CD4-positive, alpha-beta T cell treated with Interleukin-2 at 100 ng/mL for 4 hours (primary cell): ENCODE data around the gene BICDL1.
A peak's percentile ranks its signal among the peaks of the same experiment; 100 is the strongest.
"Not testable (repeated sequence)": the region's sequence is repeated elsewhere in the genome, so short reads cannot be mapped to it uniquely, and the experiment has no call there.

Experiments
- DNase-seq: peaks from one replicate; pipeline ENCODE4 v3.0.0-alpha.2; 2020; ENCODE audit warnings: low spot score

Gene BICDL1

DNA sequence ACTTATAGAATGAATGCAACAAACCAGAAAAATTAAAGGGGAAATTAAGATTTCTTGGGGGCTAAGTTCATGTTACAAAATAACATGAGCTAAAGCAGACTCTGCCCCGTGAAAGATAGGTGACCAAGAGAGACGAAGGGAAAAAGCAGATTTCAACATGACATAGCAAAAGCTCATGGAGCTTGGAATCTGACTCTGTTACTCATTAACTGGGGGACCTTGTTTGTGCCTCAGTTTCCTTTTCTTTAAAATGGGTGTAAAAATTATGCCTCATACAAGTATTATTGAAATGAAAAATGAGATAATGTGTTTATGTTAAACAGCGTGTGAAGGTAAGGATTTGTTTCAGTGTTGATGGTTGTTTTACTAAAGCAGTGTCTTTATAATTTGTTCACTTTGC, 11.5 kb downstream of the BICDL1 start:
- DNase-seq, result no peak

DNA sequence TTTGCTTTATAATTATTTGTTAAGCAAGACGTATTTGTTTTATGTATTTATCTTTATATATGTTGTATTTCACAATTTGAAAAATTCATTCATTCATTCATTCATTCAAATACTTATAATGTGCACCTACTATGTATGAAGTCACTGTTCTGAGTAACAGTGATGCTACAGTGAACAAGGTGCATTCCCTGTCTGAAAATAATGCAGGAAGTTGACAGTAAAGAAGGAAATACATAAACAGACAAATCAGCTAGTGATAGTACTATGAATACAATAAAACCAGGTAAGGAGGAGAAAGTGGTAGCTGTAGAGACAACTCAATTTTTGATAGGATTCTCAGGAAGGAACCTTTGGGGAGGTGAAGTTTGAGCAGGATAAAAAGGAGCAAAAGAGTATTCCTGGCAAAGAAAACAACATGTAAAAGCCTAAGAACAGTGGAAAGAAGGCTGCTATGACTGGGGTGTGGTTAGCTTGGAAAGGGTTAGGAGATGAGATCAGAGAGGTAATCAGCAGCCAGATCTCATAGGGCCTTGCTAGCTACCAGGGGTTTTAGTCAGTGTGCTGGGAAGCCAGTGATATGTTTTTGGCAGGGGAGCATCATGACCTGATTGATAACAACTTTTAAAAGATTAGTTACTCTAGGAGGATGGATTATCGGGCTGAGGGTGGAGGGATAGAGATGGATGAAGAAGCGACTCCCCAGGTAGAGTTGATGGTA, 17.4 kb downstream of the BICDL1 start:
- DNase-seq, result peak; percentile 50

DNA sequence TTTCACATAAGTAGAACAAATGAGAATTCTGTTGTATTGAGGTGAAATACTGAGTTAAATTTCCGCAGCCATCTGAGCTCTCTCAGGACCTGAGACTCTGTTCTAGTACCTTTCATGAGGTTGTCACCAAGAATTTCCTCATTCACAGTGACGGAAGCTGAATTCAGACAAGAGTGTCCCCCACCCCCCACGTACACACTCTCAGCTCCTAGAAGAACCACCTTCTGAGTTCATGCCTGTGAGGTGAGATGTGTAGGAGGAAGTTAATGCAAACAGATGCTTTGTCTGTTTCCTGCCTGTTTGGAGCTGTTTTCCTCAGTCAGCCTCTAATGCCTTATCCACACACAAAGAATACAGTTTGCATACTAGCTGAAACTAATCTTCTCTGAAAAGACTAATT, 18.2 kb downstream of the BICDL1 start:
- DNase-seq, result peak; percentile 84

DNA sequence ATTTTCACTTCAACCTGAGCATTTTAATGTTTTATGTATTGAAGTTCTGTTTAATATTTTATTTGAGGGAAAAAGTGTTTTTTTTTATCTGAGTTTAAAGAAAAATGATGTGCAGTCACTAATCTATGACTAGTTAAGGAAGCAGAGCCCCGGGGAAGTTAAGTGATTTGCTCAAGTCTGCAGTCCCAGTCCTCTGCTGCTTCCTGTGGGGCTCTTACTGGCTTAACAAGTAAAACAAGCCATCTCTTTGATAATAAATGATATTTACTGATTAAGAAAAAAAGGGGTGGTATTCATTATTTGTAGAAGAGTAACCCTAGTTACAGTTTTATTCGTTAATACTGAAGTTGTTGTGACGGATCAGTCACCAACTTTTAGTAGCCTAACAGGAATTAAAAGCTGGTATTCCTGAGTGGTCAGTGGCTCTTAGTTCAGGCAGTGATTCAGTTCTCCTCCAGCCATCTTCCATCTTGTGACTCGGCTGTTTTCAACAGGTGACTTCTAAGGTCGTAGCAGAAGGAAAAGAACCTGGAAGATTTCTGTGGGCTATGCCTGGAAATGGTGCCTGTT, 21.7 kb downstream of the BICDL1 start:
- DNase-seq, result peak; percentile 55

DNA sequence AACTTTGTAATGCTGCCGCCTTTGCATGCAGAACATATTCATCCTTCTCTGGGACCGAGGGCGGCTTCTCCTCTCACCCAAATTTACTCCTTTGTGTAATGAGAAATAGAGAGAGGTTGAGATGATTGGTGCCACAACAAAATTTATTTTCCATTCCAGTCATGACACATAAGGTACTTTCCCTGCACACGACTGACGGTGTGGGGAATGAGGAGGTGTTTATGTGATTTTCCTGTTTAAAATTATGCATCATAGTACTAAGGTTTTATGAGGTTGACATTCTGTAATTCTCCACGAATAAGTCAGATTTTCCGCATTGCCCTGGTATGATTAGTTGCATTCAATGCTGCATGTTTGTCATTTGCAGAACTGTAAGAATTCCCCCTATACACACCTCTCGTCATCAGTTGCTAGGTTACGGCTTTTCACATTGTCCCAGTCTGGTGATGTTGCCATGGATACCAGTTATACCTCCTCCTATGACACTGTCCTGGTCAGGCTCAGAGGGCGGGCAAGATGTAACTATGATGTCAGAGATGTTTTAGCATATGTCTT, 23.1 kb downstream of the BICDL1 start:
- peak; percentile 97 for DNase-seq

DNA sequence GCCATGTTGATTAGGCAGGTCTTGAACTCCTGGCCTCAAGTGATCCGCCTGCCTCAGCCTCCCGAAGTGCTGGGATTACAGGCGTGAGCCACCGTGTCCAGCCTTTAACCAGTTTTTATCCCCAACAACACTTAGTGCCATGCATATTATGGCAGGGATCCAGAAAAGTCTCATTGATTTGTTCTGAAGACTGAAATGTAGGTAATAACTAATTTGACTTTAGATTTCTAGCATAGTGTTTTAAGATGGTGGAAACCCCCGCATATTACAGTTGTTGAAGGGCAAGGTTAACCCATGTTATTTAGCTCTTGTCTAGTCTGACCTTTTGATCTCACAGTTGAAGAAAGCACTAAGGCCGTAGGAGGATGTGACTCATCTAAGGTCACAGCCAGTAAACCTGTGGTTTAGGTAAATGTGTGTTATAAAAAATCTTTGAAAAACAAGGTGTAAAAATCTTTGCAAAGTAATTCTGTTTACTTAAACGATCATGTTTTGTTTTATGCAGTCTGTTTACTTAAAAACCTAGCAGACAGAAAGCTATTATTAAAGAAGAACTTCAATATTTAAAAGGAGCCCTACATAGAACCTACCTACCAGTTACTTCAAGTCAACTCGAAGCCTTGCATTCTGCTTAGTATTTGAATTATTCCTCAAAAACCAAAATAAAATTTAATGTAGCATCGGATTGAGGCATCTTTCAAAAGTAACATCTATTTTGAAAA, 24.8 kb downstream of the BICDL1 start:
- DNase-seq, result peak; percentile 89

DNA sequence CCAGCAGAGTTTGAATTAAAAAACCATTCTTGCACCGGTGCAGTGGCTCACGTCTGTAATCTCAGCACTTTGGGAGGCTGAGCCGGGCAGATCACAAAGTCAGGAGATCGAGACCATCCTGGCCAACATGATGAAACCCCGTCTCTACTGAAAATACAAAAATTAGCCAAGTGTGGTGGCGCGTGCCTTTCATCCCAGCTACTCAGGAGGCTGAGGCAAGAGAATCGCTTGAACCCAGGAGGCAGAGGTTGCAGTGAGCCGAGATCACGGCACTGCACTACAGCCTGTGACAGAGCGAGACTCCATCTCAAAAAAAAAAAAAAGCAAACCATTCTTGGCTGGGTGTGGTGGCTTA, 25.3 kb downstream of the BICDL1 start:
- not testable (repeated sequence) for DNase-seq

DNA sequence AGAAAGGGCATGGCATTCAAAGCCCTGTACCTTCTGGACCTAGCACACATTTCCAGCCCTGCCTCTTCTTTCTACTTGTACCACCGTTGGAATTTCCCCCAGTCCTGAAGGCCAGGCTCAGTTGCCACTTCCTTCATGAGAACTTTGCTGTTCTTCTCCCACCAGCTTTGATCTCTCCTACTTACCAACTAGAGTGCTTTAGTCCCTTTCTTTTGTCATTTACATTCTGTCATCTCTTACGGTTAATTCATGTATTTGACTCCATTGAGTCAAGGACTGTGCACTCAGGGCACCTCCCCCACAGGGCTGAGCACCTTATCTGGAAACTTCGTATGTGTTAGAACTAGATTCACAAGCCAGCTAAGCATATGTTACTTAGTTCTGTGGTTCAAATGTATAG, 26.3 kb downstream of the BICDL1 start:
- DNase-seq, result peak; percentile 58

DNA sequence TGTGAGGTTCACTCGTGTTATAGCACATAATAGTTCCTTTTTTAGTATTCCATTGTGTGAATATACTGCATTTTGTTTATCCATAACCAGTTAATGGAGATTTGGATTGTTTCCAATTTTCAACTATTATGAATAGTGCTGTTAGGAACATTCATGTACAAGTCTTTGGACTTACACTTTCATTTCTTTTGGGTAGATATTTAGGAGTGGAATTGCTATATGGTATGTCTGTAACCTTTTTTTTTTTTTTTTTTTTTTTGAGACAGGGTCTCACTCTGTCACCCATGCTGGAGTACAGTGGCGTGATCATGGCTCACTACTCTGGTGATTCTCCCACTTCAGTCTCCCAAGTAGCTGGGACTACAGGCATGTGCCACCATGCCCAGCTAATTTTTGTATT, 27.2 kb downstream of the BICDL1 start:
- not testable (repeated sequence) for DNase-seq

DNA sequence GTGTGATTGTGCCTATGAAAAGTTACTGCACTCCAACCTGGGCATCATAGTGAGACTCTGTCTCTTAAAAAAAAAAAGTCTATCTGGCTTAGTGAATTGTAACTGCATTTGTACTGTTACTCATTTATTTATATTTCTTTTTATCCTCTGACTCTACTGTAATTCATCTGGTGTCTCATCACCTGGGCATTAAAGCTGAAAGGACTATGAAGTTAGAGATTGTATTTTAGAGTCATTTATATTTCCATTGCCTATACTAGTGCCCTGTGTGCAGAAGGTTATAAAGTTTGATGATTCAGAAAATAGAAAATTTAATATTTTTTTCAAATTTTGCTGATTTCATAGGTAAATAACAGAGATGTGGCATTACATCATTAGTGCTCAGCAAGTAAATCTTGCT, 30.2 kb downstream of the BICDL1 start:
- no peak for DNase-seq

DNA sequence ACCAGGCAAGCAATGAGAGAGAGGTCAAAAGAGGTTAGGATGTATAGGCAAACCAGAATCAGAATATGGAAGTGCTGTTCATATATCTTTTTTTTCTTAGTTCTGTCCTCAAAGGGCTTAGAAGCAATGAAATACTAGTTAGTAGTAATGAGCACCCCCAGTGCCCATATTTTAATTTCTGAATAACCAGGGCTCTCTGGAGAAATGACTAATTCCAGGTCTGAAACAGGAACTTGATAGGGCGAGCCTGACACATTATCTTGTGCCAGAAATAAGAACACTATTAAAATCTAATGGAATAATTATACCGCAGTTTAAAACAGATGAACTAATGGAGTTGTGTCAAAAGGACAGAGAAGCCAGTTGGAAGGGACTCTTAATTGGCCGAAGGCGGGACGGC, 30.9 kb downstream of the BICDL1 start:
- no peak for DNase-seq

DNA sequence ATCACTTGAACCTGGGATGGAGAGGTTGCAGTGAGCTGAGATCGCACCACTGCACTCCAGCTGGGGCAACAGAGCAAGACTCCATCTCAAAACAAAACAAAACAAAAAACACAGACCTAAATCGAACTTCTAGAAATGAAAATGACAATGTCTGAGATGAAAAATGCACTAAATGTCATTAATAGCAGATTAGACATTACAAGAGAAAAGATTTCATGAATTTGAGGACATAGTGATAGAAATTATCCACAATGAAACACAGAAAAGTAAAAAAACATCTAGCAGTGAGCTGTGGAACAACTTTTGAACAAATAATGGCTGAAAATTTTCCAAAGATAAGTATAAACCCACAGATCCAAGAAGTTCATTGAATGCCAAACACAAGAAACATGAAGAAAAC, 35.2 kb downstream of the BICDL1 start:
- DNase-seq, result no peak

DNA sequence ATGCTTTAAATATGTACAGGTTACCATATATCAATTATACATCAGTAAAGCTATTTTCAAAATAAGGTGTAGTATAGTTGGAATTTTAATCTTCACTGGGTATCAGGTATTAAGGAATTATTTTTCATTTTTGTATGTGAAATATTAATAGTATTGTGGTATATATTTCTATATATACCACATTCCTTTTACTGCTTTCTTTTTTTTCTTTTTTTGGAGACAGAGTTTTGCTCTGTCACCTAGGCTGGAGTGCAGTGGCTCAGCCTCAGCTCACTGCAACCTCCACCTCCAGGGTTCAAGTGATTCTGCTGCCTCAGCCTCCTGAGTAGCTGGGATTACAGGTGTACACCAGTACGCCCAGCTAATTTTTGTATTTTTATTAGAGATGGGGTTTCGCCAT, 36.6 kb downstream of the BICDL1 start:
- no peak for DNase-seq

DNA sequence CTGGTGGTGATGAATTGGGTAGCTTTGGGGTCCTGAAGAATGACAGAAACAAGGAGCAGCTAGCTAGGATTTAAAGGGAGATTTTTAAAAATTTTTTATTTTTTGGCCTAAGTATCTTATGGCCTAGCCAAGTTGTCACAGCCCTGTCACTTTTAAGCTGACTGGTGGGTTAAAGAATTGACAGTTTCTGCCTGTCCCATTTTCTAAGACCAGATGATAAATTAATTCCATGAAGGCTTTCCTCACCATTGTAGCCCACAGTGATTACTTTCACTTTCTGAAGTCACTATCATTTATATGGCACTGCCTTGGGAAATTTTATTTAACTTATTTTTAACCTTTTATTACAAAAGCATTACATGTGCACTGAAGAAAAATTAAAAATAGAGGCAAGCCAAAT, 43.2 kb downstream of the BICDL1 start:
- DNase-seq, result no peak

DNA sequence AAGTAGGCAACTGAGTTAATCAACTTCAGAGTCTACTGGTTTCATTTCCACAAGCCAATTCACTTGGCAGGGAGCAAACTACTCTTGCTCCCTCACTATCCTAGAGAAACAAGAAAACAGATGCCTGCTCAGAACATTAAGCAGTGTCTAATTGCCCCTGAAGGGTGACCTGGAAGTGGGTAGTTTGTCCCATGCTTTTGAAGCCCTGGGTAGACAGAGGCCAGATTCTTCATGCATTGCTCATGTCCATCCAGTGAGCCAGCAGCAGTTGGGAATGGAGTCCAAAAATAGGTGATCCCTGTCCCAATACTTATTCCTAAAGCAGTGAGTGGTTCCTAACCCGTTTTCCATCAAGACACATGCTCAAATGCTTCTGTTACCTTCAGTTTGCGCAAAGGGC, 48.8 kb downstream of the BICDL1 start:
- DNase-seq, result no peak

DNA sequence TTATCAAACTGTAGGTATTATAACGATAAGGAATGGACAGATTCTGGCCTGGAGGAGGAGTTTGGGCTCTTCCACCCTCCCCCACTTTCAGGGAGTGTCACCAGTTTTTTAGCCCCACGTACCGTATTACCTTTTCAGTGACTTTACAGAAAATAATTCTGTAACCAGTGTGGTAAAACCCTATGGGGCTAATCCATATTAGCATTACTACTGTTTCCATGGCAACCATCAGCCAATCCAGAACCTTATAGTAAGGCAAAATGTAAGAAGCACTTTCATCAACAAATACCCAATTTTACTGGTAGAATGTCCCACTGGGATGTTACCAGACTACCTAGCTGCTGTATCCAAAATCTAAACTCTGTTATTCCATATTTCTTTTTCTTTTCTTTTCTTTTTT, 50.7 kb downstream of the BICDL1 start:
- DNase-seq, result peak; percentile 5

DNA sequence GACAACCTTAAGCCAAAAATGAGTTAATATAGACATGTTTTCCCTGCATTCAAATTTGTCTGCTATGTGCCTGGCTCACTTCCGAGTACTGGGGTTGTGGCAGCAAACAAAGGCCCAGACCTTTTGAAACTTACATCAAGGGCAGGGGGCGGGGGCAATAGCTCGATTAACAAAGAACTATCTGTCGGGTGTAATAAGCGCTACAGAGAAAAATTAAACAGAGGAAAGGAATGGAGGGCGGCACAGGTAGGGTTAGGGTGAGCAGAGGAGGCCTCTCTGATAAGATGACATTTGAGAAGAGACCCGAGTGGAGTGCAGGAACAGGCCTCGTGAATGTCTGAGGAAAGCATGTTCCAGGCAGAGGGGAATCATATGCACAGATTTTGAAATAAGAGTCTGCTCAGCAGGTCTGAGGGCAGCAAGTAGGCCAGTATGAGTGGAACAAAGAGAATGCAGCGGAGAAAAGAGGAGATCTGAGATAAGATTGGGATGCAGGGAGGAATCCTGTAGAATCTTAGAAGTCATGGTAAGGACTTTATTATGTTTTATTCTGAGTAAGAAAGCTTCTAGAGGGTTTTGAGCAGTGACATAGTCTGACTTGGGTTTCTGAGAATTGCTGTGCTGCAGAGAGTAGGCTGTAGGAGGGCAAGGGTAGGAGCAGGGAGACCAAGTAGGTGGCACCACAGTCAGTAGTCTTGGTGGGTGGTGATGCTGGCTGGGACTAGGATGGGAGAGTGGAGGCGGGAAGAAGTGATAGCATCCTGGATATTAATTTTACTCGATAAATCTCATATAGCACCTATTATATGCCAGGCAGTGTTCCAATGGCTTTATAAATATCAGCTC, 52.6 kb downstream of the BICDL1 start:
- peak; percentile 44 for DNase-seq

DNA sequence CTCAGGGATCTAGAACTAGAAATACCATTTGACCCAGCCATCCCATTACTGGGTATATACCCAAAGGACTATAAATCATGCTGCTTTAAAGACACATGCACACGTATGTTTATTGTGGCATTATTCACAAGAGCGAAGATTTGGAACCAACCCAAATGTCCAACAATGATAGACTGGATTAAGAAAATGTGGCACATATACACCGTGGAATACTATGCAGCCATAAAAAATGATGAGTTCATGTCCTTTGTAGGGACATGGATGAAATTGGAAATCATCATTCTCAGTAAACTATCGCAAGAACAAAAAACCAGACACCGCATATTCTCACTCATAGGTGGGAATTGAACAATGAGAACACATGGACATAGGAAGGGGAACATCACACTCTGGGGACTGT, 56.3 kb downstream of the BICDL1 start:
- not testable (repeated sequence) for DNase-seq

DNA sequence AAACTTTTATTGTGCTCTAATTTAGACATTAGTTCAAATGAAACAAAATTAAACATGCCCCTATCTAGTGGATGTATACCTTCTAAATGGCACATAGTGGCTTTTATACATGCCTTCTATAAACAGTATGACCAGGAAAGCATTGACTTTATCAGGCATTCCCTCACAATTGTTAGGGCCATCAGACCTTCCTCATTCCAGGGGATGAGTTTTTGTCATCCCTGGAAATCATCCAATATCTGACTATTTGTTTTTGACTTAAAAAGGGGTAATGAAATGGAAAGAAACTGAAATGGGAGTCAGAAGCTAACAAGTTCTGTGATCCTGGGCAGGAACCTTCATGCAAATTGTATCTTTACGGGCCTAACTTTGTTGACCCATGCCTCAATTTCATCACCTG, 58.0 kb downstream of the BICDL1 start:
- DNase-seq, result no peak

DNA sequence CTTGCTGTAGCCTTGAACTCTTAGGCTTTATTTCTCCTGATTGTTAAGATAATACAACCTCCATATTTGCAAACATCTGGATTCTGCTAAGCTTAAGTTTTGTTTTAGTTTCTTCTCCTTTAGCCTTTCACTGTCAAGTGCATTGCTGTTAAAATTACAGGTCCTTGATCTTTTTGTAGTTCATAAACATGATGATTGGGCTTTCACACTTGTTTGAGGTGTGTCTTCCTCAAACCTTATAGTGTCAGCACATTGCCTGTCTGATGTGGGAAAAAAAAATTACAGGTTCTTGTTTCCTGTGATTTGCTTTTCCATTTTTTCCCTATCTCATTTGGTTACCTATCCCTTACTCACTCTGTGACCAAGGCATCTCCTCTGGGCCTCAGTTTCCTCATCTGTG, 59.2 kb downstream of the BICDL1 start:
- DNase-seq, result peak; percentile 38

DNA sequence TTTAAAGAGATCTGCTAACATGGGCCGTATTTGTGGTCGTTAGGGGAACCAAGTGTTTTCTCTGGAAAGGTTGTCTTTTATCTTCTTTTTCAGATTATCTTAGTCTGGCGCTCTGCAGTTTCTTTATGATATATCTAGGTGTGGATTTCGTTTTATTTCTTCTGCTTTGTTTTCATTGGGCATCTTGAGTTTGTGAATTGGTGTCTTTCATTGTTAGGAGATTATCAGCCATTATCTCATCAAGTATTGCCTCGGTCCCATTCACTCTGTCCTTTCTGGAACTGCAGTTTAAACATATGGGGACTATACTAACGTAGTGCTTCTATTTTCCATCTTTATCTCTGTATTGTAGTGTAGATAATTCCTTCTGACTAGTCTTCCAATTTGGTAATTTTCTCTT, 60.4 kb downstream of the BICDL1 start:
- no peak for DNase-seq

DNA sequence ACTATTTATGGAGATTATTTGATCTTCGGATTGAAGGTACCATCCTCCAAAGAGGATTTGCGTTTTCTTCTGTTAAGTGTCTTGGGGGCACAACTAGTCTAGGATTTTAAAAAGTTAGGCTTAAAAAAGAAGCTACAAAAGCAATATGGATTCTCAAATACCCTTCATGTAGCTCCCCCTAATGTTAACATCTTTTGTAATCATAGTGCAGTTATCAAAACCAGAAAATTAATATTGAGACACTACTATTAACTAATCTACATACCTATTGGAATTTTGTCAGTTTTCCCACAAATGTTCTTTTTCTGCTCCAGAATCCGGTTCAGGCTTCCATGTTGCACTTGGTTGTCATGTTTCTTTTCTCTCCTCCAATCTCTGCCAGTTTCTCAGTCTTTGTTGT, 62.5 kb downstream of the BICDL1 start:
- no peak for DNase-seq
